ACC112 (cell line): Measurements from ENCODE around the gene UBA3.

Experiments used
- H2AFZ ChIP-seq: fragments of 200-600 bp; sonication (generic); one replicate; pipeline ENCODE4 v1.6.0; 2017; ENCODE audit warnings: antibody characterized with exemption, low read length; ENCODE audit not compliant: unreplicated experiment
- H3K27ac ChIP-seq: fragments of 200-600 bp; sonication (generic); 2 replicates; pipeline ENCODE4 v1.5.1; 2014; ENCODE audit warnings: low read depth, mild to moderate bottlenecking, antibody characterized with exemption, low read length, moderate library complexity
- H3K27me3 ChIP-seq: fragments of 200-600 bp; sonication (generic); 2 replicates; pipeline ENCODE4 v1.6.1; 2014; ENCODE audit warnings: mild to moderate bottlenecking, antibody characterized with exemption, low read length, moderate library complexity, mixed read lengths; ENCODE audit not compliant: insufficient read depth
- H3K36me3 ChIP-seq: fragments of 200-600 bp; sonication (generic); 2 replicates; pipeline ENCODE4 v1.6.1; 2016; ENCODE audit warnings: mild to moderate bottlenecking, antibody characterized with exemption, low read length, moderate library complexity, mixed read lengths; ENCODE audit not compliant: insufficient read depth
- H3K4me1 ChIP-seq: fragments of 200-600 bp; sonication (generic); one replicate; pipeline ENCODE4 v1.6.1; 2016; ENCODE audit warnings: low read length, mixed read lengths; ENCODE audit not compliant: insufficient read depth, unreplicated experiment, control insufficient read depth
- H3K4me3 ChIP-seq: fragments of 200-600 bp; sonication (generic); 2 replicates; pipeline ENCODE4 v1.5.1; 2014; ENCODE audit warnings: mild to moderate bottlenecking, low read depth, low read length
- H3K79me2 ChIP-seq: fragments of 200-600 bp; sonication (generic); one replicate; pipeline ENCODE4 v1.6.0; 2016; ENCODE audit warnings: low read length; ENCODE audit not compliant: control insufficient read depth, unreplicated experiment, insufficient read depth

Gene UBA3

DNA sequence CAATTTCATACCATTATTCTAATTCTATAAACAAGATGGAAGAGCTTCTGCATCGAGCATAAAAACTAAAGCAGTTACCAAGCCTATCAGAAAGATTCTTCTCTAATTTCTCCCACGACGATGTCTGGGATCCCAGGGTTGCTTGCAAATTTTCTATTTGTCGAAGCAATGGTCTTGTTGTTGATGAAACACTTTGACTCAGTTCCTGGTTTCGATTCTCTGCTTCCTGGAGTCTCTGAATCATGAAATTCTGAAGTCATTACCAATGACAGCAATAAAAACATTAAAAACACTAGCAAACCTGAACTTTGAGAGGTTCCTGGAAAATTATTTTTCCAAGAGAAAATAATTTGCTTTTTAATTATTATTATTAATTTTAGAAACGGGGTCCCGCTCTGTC is 46.7 kb downstream of the UBA3 start:
- Histone ChIP-seq H3K27ac (peak overlapping the region; percentile 90), H3K4me3 (no peak overlapping the region), H3K79me2 (peaks cover 28% of the 10 kb centered on the region), H3K36me3 (peaks cover 49% of the 10 kb centered on the region), H3K4me1 (peaks cover 35% of the 10 kb centered on the region), H2AFZ (no peak overlapping the region), H3K27me3 (no peaks in the 10 kb centered on the region)

DNA sequence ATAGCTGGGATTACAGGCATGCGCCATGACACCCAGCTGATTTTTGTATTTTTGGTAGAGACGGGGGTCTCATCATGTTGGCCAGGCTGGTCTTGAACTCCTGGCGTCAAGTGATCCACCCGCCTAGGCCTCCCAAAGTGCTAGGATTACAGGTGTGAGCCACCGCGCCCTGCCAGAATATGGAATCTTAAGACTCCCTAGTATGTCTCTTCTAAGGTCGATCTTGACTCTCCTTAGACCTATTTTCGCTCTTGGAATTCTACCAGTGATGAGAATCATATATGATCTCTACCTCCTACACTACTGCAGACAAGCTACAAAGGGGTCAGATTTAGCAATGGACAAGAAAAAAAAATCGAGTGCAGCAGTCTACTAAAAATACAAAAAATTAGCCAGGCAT is 47.4 kb downstream of the UBA3 start:
- peak overlapping the region; percentile 90 for H3K27ac ChIP-seq

DNA sequence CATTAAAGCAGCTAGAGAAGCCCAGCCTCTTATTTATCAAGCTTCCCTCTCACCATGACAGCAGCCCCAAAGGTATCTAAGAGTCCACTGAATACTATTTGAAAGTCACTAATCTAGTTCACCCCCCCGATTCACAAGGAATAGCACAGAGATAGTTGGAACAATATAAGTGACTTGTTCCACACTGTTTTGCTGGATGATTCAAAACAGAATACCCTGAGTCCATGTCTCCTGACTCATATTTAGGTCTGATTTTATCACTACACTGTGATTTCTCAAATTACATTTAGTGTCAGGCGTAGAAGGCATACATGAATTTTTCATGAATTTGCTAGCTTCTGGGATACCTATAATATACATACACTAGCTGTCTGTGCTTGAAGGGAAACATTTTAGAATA is 48.0 kb downstream of the UBA3 start:
- Histone ChIP-seq H3K36me3 (peaks cover 50% of the 10 kb centered on the region), H3K79me2 (peaks cover 28% of the 10 kb centered on the region), H3K27me3 (no peaks in the 10 kb centered on the region), H3K27ac (peak overlapping the region; percentile 90), H3K4me3 (peak overlapping the region; percentile 16; the same call in 1 of the 2 replicates), H2AFZ (no peak overlapping the region), H3K4me1 (peaks cover 35% of the 10 kb centered on the region)

More for the DNA sequence above, 47.4 kb downstream of the UBA3 start:
- Histone ChIP-seq H3K79me2 (peaks cover 28% of the 10 kb centered on the region), H3K4me1 (peaks cover 35% of the 10 kb centered on the region), H3K4me3 (no peak overlapping the region; the same call in 1 of the 2 replicates), H3K27me3 (no peaks in the 10 kb centered on the region), H3K36me3 (peaks cover 48% of the 10 kb centered on the region), H2AFZ (no peak overlapping the region)

DNA sequence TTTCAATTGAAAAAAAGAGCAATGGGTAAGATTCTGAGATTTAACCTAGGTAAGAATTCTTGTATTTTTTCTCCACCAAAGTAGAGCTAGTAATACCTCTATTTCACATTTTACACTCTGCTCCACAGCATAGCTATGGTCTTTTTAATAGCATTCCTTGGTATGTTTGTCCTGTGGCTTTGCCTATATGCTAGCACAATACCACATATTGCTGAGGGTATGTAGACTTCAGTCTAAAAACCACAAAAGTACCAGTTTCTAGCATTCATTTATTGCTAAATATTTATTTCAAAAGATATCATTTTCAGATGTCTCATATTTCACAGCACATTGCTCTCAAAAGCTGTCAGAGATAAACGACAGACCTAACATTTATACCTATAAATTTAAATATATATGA is 48.5 kb downstream of the UBA3 start:
- no peaks in the 10 kb centered on the region for H3K27me3 ChIP-seq
- peaks cover 48% of the 10 kb centered on the region for H3K36me3 ChIP-seq
- H3K4me1 ChIP-seq, result peaks cover 35% of the 10 kb centered on the region
- H2AFZ ChIP-seq, result no peak overlapping the region
- peaks cover 27% of the 10 kb centered on the region for H3K79me2 ChIP-seq
- H3K4me3 ChIP-seq, result no peak overlapping the region
- H3K27ac ChIP-seq, result peak overlapping the region; percentile 90

DNA sequence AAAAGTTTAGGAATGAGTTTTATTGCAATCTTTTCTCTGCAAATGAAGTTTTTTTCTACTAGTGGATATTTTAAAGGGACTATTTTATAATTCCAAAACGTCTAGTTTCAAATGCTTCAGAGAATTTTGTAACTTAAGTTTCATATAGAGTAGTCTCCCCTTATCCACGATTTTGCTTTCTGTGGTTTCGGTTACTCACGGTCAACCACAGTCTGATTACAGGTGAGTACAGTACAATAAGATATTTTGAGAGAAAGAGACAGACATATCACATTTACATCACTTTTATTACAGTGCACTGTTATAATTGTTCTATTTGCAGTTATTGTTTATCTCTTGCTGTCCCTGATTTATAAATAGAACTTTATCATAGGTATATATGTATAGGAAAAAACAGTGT is 59.3 kb downstream of the UBA3 start:
- no peaks in the 10 kb centered on the region for H3K27me3 ChIP-seq
- H3K4me3 ChIP-seq, result no peak overlapping the region
- H3K27ac ChIP-seq, result no peak overlapping the region
- H3K4me1 ChIP-seq, result no peaks in the 10 kb centered on the region
- no peak overlapping the region for H2AFZ ChIP-seq
- peaks cover 7% of the 10 kb centered on the region for H3K79me2 ChIP-seq
- H3K36me3 ChIP-seq, result peaks cover 50% of the 10 kb centered on the region

DNA sequence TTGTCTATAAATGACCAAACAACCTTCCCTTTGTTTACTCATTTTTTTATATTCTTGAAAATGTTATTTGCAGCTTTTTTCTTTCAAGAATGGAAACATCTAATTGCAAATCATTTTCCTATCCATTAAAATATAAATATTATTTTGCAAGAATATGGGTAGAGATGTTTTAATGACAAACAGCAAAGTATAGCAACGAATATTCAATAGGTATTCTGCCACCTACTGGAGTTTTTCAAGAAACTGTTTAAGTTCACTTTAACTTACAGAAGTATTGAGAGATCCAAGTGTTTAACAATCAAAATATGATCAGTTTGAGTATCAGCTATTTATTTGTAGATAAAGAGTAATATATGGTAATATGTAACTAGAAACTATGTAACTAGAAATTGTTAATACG is 59.7 kb downstream of the UBA3 start:
- peaks cover 45% of the 10 kb centered on the region for H3K36me3 ChIP-seq
- no peaks in the 10 kb centered on the region for H3K27me3 ChIP-seq
- H2AFZ ChIP-seq, result no peak overlapping the region
- no peak overlapping the region for H3K27ac ChIP-seq
- H3K4me1 ChIP-seq, result peaks cover 3% of the 10 kb centered on the region
- no peak overlapping the region for H3K4me3 ChIP-seq
- peaks cover 8% of the 10 kb centered on the region for H3K79me2 ChIP-seq

DNA sequence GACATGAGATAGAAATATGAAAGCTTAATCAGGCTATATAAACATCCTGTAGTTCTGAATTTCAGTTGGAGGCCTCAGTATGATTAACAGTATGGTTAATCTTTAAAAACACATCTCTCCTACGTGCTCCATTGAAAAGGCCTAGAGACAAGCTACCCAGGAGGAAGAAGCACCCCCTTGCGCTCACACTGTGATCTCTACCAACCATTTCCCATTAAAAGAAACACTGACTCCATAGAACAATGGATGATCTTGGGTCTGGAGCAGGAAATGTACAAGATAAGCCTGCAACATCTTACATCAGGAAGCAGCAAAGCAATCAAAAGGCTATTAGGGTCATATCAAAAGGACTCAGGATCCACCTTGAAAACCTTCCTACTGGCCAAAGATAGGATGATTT is 63.3 kb downstream of the UBA3 start:
- Histone ChIP-seq H3K79me2 (peaks cover 28% of the 10 kb centered on the region), H3K4me1 (peaks cover 22% of the 10 kb centered on the region), H3K27ac (no peak overlapping the region), H2AFZ (no peak overlapping the region), H3K27me3 (no peaks in the 10 kb centered on the region), H3K36me3 (peaks cover 29% of the 10 kb centered on the region), H3K4me3 (no peak overlapping the region)

DNA sequence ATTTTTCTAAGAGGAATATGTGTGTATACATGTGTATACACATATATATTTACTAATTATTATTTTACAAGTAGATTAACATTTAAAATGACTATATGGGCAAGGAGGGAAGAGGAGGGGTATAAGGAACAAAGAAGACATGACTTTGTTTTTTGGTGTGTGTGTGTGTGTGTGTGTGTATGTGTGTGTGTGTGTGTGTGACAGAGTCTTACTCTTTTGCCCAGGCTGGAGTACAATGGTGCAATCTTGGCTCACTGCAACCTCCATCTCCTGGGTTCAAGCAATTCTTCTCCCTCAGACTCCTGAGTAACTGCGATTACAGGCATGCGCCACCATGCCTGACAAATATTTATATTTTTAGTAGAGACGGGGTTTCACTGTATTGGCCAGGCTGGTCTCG is 64.1 kb downstream of the UBA3 start:
- Histone ChIP-seq H3K27me3 (no peaks in the 10 kb centered on the region), H3K36me3 (peaks cover 27% of the 10 kb centered on the region), H3K4me3 (no peak overlapping the region), H3K79me2 (peaks cover 28% of the 10 kb centered on the region), H3K4me1 (peaks cover 27% of the 10 kb centered on the region), H2AFZ (no peak overlapping the region), H3K27ac (no peak overlapping the region)

DNA sequence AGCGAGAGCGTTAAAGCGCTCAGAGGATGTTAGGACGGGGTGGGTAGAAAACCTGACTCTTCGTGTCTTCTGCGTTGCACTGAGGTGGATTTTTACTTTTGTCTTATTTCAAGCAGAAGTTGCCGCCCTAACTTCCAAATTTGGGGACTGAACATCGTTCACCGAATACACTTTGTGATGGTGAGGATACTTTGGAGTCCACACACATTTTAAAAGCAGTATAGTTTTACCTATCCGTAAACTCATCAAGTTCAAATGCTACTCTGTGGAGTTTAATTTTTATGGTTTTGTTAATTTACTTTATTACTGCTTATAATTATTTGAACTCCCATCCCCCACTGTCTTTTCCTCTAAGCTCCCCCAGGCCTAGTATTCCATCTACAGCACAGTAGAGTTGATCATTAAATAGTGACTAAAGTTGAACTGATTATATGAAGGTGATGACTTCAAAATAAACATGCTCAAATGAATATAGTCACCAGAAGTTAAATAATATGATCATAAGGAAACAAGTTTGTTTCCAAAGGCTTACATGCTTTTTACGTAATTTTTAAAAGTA is 66.1 kb downstream of the UBA3 start:
- Histone ChIP-seq H3K79me2 (peaks cover 28% of the 10 kb centered on the region), H3K4me3 (peak overlapping the region; percentile 92), H3K36me3 (peaks cover 26% of the 10 kb centered on the region), H3K4me1 (peaks cover 37% of the 10 kb centered on the region), H2AFZ (peak overlapping the region; percentile 63), H3K27me3 (no peaks in the 10 kb centered on the region), H3K27ac (peak overlapping the region; percentile 91)

DNA sequence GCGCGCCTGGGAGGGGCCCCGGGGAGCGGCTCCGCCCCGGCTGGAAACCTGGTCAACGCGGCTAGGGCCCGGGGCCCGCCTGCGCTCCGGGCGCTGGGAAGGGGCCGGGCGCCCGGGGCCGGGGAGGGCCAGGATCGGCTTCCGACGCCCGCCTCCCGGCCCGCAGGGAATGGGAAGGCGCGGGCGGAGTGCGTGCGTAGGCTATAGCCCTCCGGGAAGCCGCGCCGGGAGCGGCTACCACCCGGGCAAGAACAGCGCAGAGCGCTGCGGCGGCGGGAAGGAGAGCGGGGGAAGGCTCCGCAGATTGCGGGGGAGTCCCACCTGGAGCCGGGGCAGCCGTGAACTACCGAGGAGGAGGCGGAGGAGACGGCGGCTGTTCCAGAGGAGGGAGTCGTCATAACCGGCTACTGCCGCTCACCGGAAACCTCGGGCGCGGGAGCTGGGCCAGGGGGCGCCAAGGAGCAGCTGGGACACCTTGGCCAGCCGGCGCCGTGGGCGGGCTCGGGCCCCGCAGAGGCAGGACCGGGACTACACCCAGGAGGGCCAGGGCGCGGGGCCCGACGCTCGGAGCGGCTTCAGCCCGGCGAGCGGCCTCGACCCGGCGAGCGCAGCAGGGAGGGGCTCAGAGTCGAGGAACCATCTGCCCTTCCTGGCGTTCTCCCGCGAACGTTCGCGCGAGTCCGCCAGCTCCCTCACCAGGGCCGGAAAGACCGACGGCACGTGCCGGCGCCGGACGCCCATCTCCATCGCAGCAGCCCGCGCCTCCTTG is 66.7 kb downstream of the UBA3 start, which contains the start of gene EOGT:
EOGT (minus strand) TSS at position 432 of the 769 bp plus-strand sequence. CDS start 3,838 bp downstream, outside the sequence.
- H3K4me3 ChIP-seq, result peak within 1 kb of the TSS; percentile 92
- H3K4me1 ChIP-seq, result peaks cover 42% of the 10 kb centered on the region
- H2AFZ ChIP-seq, result peak within 1 kb of the TSS; percentile 63
- peaks cover 28% of the 10 kb centered on the region for H3K79me2 ChIP-seq
- H3K27me3 ChIP-seq, result no peaks in the 10 kb centered on the region
- H3K27ac ChIP-seq, result peak within 1 kb of the TSS; percentile 91
- peaks cover 25% of the 10 kb centered on the region for H3K36me3 ChIP-seq

DNA sequence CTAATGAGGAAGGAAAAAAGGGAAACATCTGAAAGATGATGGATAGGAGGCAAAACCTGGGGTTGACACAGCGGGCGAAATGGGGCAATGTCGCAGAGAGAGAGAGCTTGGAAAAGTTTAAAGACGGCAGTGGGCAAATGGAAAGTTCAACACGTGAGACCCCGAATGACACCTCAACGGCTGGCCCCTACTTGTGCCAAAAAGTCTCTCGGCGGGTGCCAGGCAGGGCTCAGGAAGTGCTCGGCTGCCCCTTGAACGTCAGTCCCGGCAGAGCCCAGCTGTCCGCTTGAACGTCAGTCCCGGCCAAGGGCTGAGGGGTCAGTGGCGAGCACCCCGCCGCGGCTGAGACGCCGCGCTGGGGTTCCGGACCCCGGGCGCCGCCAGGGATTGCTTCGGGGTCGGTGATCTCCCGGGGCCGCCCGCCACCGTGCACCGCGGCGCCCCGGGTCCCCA is 67.3 kb downstream of the UBA3 start:
- Histone ChIP-seq H3K79me2 (peaks cover 28% of the 10 kb centered on the region), H3K27ac (peak overlapping the region; percentile 91)

More for the DNA sequence above, 67.3 kb downstream of the UBA3 start:
- Histone ChIP-seq H3K4me3 (peak overlapping the region; percentile 92), H3K27me3 (no peaks in the 10 kb centered on the region), H3K4me1 (peaks cover 42% of the 10 kb centered on the region), H2AFZ (peak overlapping the region; percentile 63), H3K36me3 (peaks cover 24% of the 10 kb centered on the region)
